Hair follicle dermal papilla cell (primary cell): ENCODE results near the gene FAM177A1. TPM values are rescaled to one million over a fixed set of nuclear protein-coding genes. Genes with fewer than 3 reads are reported as not detected.

Experiments
- total RNA-seq: library from RNA; depleted of rRNA; stranded (reverse); fragments of >200 nt; gene quantifications from 2 replicates; pipeline ENCODE4 v1.2.3, GENCODE V29; 2012

The FAM177A1 gene
- total RNA-seq, result 27.4 and 34.9 TPM in 2 replicates

DNA sequence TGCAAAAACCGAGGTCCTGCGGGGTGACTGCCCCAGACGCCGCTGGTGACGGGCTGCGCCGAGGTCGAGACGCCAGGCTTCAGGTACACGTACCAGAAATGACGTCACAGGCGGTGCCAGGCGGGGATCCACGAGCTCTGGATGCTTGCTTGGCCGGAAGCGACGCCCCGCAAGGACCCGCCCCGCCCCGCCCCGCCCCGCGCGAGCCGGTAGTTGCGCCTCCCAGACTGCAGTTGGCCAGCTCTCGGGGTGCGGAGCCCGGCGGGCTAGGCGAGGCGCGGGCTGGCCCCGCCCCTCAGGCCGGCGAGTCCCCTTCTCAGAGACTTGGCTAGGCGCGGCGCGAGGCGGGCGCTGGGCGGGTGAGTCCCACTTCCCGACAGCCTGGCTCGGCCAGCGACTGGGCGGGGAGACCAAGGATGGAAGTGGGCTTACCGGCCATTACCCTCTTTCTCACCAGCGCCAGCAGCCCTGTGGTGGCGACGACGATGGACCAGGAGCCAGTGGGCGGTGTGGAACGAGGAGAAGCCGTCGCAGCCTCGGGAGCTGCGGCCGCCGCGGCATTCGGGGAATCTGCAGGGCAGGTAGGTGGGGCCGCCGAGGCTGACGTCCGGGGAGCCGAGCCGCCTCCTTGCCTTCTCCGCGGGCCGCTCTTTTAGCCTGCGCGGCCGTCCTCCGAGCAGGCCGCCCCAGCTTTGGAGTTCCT is at the start of gene FAM177A1:
TSS of gene FAM177A1 (plus strand) at position 225 of the 703 bp plus-strand sequence. CDS start at position 417, 192 bp downstream.

GRCh38 chr14:35121887-35122695 is 76.0 kb downstream of the FAM177A1 start, which contains the start of the genes PPP2R3C and PRORP:
PPP2R3C (minus strand) TSS chr14:35121990; CDS start chr14:35121959, 31 bp downstream.
PRORP (plus strand) TSS chr14:35122552; CDS start chr14:35123246, 694 bp downstream.

Other genes with a start within 250 kb of the FAM177A1 start
- 24.3 and 35.2 TPM in 2 replicates for gene BAZ1A, start 170.9 kb upstream of the FAM177A1 start, total RNA-seq
- 65.4 and 66.5 TPM in 2 replicates for gene SRP54, start 63.3 kb upstream of the FAM177A1 start, total RNA-seq
- 27.8 and 29.9 TPM in 2 replicates for gene PPP2R3C, start 75.7 kb downstream of the FAM177A1 start, total RNA-seq
- gene PRORP, start 76.3 kb downstream of the FAM177A1 start, total RNA-seq, result 23.8 and 25.2 TPM in 2 replicates
- 122 and 153 TPM in 2 replicates for gene PSMA6, start 246.1 kb downstream of the FAM177A1 start, total RNA-seq